ENCODE data around the gene ZMYM3.
"Not testable (repeated sequence)": the region's sequence is repeated elsewhere in the genome, so short reads cannot be mapped to it uniquely, and the experiment has no call there.

The ZMYM3 gene

GRCh38 chrX:71254092-71254963, at the start of gene ZMYM3:
Gene ZMYM3, minus strand, starts transcription at chrX:71254140. Its CDS starts 885 bp downstream, at chrX:71253255.
- peak; percentile 80 for DNase-seq

- no peak for DNase-seq
These were observed 48.7 kb upstream of the ZMYM3 start for GRCh38 chrX:71302461-71303213.

GRCh38 chrX:71301195-71301924, 47.4 kb upstream of the ZMYM3 start, which contains the start of gene ITGB1BP2:
Gene ITGB1BP2, plus strand, starts transcription at chrX:71301750. Its CDS starts 57 bp downstream, at chrX:71301807.
- DNase-seq: peak; percentile 9

GRCh38 chrX:71300495-71300894, 46.6 kb upstream of the ZMYM3 start:
- not testable (repeated sequence) for DNase-seq

GRCh38 chrX:71300064-71300463, 46.1 kb upstream of the ZMYM3 start:
- not testable (repeated sequence) for DNase-seq

- DNase-seq: no peak
These were observed 44.2 kb upstream of the ZMYM3 start for GRCh38 chrX:71298119-71298518.

GRCh38 chrX:71296806-71297205, 42.9 kb upstream of the ZMYM3 start:
- DNase-seq: no peak

- no peak for DNase-seq
These were observed 38.9 kb upstream of the ZMYM3 start for GRCh38 chrX:71292669-71293365.

GRCh38 chrX:71291381-71291780, 37.4 kb upstream of the ZMYM3 start:
- no peak for DNase-seq

GRCh38 chrX:71285929-71286328, 32.0 kb upstream of the ZMYM3 start:
- no peak for DNase-seq

- peak; percentile 95 for DNase-seq
These were observed 29.6 kb upstream of the ZMYM3 start, which contains the start of gene NONO for GRCh38 chrX:71283403-71284143. Gene NONO, plus strand, starts transcription at chrX:71283635. Its CDS starts 7,003 bp downstream, at chrX:71290638.

GRCh38 chrX:71282514-71283402, 28.8 kb upstream of the ZMYM3 start:
- peak; percentile 57 for DNase-seq

- DNase-seq: not testable (repeated sequence)
These were observed 27.4 kb upstream of the ZMYM3 start for GRCh38 chrX:71281300-71281699.

GRCh38 chrX:71272313-71272712, 18.4 kb upstream of the ZMYM3 start:
- not testable (repeated sequence) for DNase-seq

- DNase-seq: no peak
These were observed 16.0 kb upstream of the ZMYM3 start for GRCh38 chrX:71269801-71270395.

- not testable (repeated sequence) for DNase-seq
These were observed 14.7 kb upstream of the ZMYM3 start for GRCh38 chrX:71268624-71269023.

- no peak for DNase-seq
These were observed 2.9 kb upstream of the ZMYM3 start for GRCh38 chrX:71256856-71257255.

GRCh38 chrX:71256051-71256450, 2.1 kb upstream of the ZMYM3 start:
- peak; percentile 15 for DNase-seq

GRCh38 chrX:71253253-71254091, 468 bp downstream of the ZMYM3 start:
- DNase-seq: peak; percentile 3
